Subcutaneous adipose tissue (tissue), 4 donors: ENCODE data around the gene UGT1A9. TPM values are rescaled to one million over a fixed set of nuclear protein-coding genes. Genes with fewer than 3 reads are reported as not detected.
"Not testable (repeated sequence)": the region's sequence is repeated elsewhere in the genome, so short reads cannot be mapped to it uniquely, and the experiment has no call there.

Experiments used
- total RNA-seq, 4 donors: library from RNA; depleted of rRNA; stranded (reverse); fragments of >200 nt; gene quantifications; one replicate each; pipeline ENCODE4 v1.1.0, GENCODE V29; 2016
- TF ChIP-seq, protein P1 (sequence below): fragments of 450-650 bp; IDR thresholded peaks from one replicate; pipeline ENCODE4 v1.5.1; 2016; ENCODE audit warnings: low read depth, mild to moderate bottlenecking, control low read depth, antibody characterized with exemption, moderate library complexity

The UGT1A9 gene
- not detected for total RNA-seq

DNA sequence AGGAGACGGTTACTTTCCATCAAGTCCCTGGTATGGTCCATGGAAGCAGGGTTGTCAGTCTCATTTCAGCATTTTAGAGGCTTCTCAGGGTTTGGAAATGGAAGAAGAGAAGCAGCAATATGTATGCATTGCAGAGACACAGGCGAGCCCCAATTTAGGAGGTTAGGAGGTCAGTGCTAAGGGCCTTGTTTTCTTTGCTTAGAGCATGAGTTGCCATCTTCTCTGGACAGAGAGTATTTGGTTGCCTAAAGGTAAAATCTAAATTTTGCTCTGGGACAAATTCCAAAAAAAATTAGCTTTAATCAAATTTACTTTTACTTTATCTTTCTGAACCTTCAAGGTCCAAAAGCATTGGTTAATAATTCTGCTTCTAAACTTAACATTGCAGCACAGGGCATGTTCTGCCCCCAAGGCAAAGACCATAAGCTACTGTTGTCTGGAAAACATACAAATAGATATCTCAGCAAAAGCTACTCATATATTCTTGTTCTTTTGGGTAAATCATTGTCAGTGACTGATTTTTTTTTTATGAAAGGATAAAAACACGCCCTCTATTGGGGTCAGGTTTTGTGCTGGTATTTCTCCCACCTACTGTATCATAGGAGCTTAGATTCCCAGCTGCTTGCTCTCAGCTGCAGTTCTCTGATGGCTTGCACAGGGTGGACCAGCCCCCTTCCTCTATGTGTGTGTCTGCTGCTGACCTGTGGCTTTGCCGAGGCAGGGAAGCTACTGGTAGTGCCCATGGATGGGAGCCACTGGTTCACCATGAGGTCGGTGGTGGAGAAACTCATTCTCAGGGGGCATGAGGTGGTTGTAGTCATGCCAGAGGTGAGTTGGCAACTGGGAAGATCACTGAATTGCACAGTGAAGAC is at the start of gene UGT1A9:
UGT1A9 (plus strand) TSS at position 609 of the 872 bp plus-strand sequence; CDS start at position 646, 37 bp downstream.
- TF ChIP-seq, protein P1, sequence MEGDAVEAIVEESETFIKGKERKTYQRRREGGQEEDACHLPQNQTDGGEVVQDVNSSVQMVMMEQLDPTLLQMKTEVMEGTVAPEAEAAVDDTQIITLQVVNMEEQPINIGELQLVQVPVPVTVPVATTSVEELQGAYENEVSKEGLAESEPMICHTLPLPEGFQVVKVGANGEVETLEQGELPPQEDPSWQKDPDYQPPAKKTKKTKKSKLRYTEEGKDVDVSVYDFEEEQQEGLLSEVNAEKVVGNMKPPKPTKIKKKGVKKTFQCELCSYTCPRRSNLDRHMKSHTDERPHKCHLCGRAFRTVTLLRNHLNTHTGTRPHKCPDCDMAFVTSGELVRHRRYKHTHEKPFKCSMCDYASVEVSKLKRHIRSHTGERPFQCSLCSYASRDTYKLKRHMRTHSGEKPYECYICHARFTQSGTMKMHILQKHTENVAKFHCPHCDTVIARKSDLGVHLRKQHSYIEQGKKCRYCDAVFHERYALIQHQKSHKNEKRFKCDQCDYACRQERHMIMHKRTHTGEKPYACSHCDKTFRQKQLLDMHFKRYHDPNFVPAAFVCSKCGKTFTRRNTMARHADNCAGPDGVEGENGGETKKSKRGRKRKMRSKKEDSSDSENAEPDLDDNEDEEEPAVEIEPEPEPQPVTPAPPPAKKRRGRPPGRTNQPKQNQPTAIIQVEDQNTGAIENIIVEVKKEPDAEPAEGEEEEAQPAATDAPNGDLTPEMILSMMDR, result no peak

- TF ChIP-seq, protein P1, result no peak
These were observed 44.2 kb upstream of the UGT1A9 start for GRCh38 chr2:233627331-233628025.

DNA sequence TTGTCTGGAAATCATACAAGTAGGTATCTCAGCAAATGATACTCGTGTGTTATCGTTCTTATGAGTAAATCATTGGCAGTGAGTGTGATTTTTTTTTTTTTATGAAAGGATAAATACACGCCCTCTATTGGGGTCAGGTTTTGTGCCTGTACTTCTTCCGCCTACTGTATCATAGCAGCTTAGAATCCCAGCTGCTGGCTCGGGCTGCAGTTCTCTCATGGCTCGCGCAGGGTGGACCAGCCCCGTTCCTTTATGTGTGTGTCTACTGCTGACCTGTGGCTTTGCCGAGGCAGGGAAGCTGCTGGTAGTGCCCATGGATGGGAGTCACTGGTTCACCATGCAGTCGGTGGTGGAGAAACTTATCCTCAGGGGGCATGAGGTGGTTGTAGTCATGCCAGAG is 35.4 kb upstream of the UGT1A9 start, which contains the start of gene UGT1A10:
UGT1A10 (plus strand) TSS at position 143 of the 400 bp plus-strand sequence; CDS start at position 218, 75 bp downstream.
- TF ChIP-seq, protein P1, result not testable (repeated sequence)

- TF ChIP-seq, protein P1, result no peak
These were observed 32.9 kb upstream of the UGT1A9 start for GRCh38 chr2:233638836-233639235.

GRCh38 chr2:233639860-233640259 is 31.8 kb upstream of the UGT1A9 start:
- TF ChIP-seq, protein P1, result no peak

- TF ChIP-seq, protein P1, result no peak
These were observed 28.6 kb upstream of the UGT1A9 start for GRCh38 chr2:233643128-233643527.

GRCh38 chr2:233650981-233651380 is 20.7 kb upstream of the UGT1A9 start:
- TF ChIP-seq, protein P1, result no peak
